CD4-positive, alpha-beta T cell treated with Interferon gamma for 1 hour (primary cell): Measurements from ENCODE around the gene ACAP3.

ENCODE experiments used
- DNase-seq: peaks from one replicate; pipeline ENCODE4 v3.0.0-alpha.2; 2020

Gene ACAP3

GRCh38 chr1:1313500-1314236, 5.9 kb upstream of the ACAP3 start:
- DNase-seq: no peak

DNA sequence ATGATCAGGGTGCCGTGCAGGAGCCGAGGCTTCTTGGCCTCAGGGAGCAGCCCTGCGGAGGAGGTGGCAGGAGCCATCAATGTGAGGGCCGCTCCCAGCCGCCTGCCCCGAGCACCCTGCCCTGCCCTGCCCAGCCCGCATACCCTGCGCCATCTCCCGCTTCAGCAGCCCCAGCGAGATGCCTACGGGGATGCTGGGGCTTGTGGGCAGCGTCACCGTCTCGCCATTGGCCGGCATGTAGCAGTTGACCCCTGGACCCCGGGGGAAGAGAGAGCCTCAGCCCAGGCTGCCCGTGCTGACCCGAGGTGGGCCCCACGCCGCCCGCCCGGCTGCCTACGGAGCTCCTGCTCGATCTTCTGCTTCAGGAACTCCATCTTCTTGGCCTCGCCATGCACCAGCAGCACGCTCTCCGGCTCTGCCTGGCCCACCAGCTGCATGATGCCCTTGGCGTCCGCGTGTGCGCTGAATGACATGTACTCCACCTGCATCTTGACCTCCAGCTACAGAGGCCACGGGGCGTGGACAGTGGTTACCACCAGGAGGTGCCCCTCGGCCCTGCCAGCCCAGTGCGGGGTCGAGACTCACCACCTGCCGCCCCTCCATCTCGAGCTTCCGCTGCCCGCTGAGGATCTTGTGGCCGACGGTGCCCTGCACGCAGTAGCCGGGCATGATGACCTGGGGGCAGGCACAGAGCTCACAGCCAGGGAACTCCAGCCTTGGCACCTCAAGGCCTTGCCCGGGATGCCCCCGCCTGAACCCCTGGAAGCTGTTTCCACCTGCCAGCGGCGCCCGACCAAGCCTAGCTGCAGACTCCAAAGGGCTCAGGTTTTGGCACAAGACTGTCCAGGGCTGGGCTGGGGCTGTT, 5.0 kb upstream of the ACAP3 start:
- no peak for DNase-seq

GRCh38 chr1:1311107-1312104, 3.7 kb upstream of the ACAP3 start:
- DNase-seq: no peak

- no peak for DNase-seq
Measured at GRCh38 chr1:1310476-1311053, 2.8 kb upstream of the ACAP3 start.

- DNase-seq: no peak
Measured at GRCh38 chr1:1310109-1310385, 2.3 kb upstream of the ACAP3 start.

- no peak for DNase-seq
Measured at GRCh38 chr1:1309251-1310108, 1.8 kb upstream of the ACAP3 start.

GRCh38 chr1:1308756-1309250, 1.1 kb upstream of the ACAP3 start:
- DNase-seq: no peak

DNA sequence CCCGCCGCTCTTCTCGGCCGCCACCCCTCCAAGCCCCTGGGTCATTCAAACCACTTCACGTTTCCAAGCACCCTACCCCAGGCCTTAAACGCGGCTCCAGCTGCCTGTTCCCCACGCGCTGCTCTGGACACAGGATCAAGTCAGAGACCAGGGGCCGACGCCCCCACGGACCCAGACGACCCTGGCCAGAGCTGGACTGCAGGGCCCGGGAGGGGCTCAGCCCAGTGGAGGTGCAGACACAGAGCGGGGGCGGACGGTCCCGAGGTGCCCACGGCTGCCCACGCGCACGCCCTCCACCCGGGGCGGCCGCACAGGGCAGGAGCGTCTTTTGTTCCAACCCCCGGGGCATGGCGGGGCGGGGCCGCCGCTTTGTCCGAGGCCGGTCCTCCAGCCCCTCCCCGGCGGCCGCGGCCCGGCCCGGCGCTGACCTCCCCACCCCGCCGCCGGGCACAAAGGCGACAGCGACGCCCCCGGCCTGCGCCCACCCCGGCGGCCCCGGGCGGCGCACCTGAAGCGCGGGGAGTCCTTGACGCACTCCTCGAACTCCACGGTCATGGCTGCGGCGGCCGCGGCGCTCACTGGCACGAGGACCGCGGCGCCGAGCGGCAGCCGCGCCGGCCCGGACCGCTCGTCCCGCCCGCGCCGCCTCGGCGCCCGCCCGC, 338 bp downstream of the ACAP3 start:
- no peak for DNase-seq

- DNase-seq: no peak
Measured at GRCh38 chr1:1306661-1307260, 969 bp downstream of the ACAP3 start.

GRCh38 chr1:1306070-1306660, 1.6 kb downstream of the ACAP3 start:
- DNase-seq: no peak

DNA sequence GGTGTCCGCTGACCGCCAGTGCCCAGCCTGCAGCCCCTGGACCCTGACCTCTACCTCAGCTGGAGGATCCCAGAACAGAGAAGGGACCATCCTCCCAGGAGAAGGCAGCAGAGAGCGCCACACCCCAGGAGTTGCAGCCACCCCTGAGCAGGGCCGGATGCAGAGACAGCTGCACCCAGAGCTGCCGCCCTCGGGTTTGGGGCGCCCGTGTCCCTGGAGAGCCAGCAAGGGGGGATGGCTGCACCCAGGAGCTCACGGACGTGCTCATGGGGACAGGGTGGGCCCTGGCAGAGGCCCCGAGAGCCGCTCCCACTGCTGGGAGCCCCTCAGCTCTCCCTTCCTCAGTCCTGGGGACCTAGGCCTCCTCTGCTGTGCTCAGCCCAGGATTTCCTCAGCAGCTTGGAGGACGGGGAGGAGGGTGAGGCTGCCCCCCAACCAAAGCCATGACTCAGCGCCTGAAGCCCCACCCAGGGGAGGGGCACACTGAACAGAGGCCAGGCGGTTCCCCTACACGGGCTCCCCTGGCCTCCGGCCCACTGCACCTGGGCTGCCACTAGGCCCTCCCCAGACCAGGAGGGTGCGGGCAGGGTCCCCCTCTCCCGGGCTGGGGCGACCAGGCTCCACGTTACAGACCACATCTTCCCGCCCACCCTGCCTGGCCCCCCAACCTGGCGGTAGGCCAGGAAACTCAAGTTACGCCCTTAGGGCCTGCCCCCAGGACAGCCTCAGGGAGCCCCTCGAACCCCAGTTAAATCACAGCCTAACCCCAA, 2.2 kb downstream of the ACAP3 start:
- DNase-seq: peak; percentile 64

DNA sequence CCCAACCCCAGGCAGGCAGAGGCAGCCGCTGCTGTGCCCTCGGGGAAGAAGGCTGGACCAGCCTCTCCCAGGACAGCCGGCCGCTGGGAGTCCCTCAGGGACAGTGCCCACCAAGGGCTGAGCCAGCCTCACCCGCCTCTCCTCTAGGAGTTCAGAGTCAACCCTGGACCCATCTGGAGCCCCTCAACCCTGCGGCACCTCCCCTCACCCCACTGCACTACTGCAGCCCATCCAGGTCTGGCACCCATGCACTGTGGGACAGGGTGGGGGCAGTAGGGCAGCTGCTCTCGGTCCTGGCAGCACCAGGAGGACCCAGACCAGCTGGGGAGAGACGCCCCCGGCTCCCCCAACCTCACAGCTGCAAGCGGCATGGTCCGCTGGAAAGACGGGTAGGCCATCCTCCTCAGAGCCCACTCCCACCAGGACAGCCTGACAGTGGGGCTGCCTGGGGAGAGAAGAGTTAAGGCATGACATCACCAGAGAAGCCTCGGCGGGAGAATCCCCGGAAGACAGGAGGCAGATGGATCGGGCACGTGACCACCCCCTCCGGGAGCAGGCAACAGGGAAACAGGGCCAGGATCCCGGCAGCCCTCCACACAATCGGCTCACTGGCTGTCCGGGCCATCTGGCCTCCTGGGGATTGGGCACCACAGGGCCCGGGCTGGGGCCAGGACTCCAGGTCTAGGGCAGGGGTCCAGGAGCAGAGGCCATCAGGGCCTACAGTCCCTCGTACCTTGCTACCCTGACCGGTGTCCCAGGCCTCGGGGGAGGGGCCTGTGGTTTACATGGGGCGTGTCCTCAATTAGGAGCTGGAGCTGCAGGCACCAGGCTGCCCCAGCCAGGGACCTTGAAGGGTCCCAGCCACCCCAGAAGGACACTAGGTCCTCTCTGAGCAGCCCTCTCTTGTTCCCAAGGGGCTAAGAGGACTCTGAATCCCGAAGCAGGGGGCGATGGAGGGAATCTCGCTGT, 3.1 kb downstream of the ACAP3 start:
- no peak for DNase-seq

GRCh38 chr1:1303736-1304135, 4.0 kb downstream of the ACAP3 start:
- no peak for DNase-seq

GRCh38 chr1:1302951-1303509, 4.7 kb downstream of the ACAP3 start:
- DNase-seq: no peak

GRCh38 chr1:1302006-1302430, 5.7 kb downstream of the ACAP3 start:
- no peak for DNase-seq

DNA sequence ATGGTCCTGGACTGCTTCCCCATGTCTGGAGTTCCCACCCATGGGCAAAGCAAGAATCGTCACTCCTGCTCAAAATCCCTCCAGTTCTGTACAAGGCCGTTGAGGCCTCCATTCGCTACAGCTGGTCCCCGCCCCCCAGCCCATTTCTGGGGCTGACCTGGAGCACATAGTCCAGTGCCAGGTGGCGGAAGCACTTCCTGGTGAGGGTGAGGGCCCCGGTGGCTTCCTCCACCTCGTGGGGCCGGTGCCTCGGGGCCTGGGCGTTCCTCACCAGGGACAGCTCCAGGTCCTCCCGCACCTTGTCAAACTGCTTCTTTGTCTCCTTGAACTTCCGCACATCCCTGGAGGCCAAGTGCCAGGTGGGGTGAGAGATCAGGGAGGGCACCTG, 7.4 kb downstream of the ACAP3 start:
- no peak for DNase-seq

GRCh38 chr1:1299686-1300351, 7.9 kb downstream of the ACAP3 start:
- no peak for DNase-seq
